HL-60 (cell line): Measurements from ENCODE around the gene SMARCA2.

ENCODE experiments used
- DNase-seq, 2 experiments: peaks; one replicate each; pipeline ENCODE4 v3.0.0-alpha.2; 2010 to 2020; ENCODE audit warnings: low read depth in 1 of 2, low spot score in 1 of 2
- H3K27ac ChIP-seq: fragments of 250-450 bp; sonication (Bioruptor Pico); replicated peaks from 2 replicates; pipeline ENCODE4 v1.5.1; 2020; ENCODE audit warnings: mild to moderate bottlenecking, moderate library complexity
- H3K27me3 ChIP-seq: fragments of 250-450 bp; sonication (Bioruptor Pico); 2 replicates; pipeline ENCODE4 v1.5.1; 2021; ENCODE audit warnings: mild to moderate bottlenecking, moderate library complexity; ENCODE audit not compliant: insufficient read depth, poor library complexity, severe bottlenecking
- H3K4me3 ChIP-seq: replicated peaks from 2 replicates; pipeline ENCODE4 v1.5.1; 2011; ENCODE audit warnings: mild to moderate bottlenecking, control low read depth, low read length; ENCODE audit not compliant: insufficient read depth
- CTCF ChIP-seq: IDR thresholded peaks from one replicate; pipeline ENCODE4 v1.5.1; 2011; ENCODE audit warnings: low read length, control low read depth, inconsistent platforms; ENCODE audit not compliant: insufficient read depth
- GABPA ChIP-seq: IDR thresholded peaks from 2 replicates; pipeline ENCODE4 v1.6.1; 2012; ENCODE audit warnings: low read depth
- POLR2AphosphoS5 ChIP-seq: IDR thresholded peaks from 2 replicates; pipeline ENCODE4 v1.6.1; 2012; ENCODE audit warnings: low read depth
- REST ChIP-seq: IDR thresholded peaks from 2 replicates; pipeline ENCODE4 v1.6.1; 2012; ENCODE audit warnings: low read depth; ENCODE audit not compliant: insufficient replicate concordance
- SPI1 ChIP-seq: IDR thresholded peaks from 2 replicates; pipeline ENCODE4 v1.6.1; 2012; ENCODE audit warnings: low read depth, mild to moderate bottlenecking, borderline replicate concordance

SMARCA2 gene

GRCh38 chr9:1996156-1996555, 19.0 kb upstream of the SMARCA2 start:
- Histone ChIP-seq H3K27me3 (no peaks in the 10 kb centered on the region), H3K4me3 (no peak overlapping the region), H3K27ac (no peak overlapping the region)
- DNase-seq, result no peak
- no peak for TF ChIP-seq REST
- no peak for TF ChIP-seq GABPA
- no peak for TF ChIP-seq SPI1
- no peak for TF ChIP-seq CTCF
- no peak for TF ChIP-seq POLR2AphosphoS5

GRCh38 chr9:1997646-1998045, 17.5 kb upstream of the SMARCA2 start:
- no peak overlapping the region for H3K4me3 ChIP-seq
- no peak for TF ChIP-seq GABPA
- TF ChIP-seq POLR2AphosphoS5, result no peak
- no peak for TF ChIP-seq REST
- TF ChIP-seq CTCF, result no peak
- no peaks in the 10 kb centered on the region for H3K27me3 ChIP-seq
- no peak overlapping the region for H3K27ac ChIP-seq
- DNase-seq, result no peak

- H3K27ac ChIP-seq, result no peak overlapping the region
- no peaks in the 10 kb centered on the region for H3K27me3 ChIP-seq
- DNase-seq, result no peak
- no peak for TF ChIP-seq POLR2AphosphoS5
- TF ChIP-seq REST, result no peak
- no peak overlapping the region for H3K4me3 ChIP-seq
Observed at GRCh38 chr9:1998111-1998510, 17.0 kb upstream of the SMARCA2 start.

- peak; percentile 82 for TF ChIP-seq SPI1
- TF ChIP-seq REST, result no peak
- TF ChIP-seq CTCF, result no peak
- no peak for TF ChIP-seq GABPA
- no peak for TF ChIP-seq POLR2AphosphoS5
- no peak for DNase-seq
- no peak overlapping the region for H3K27ac ChIP-seq
- no peaks in the 10 kb centered on the region for H3K27me3 ChIP-seq
- H3K4me3 ChIP-seq, result no peak overlapping the region
Observed at GRCh38 chr9:2000314-2000713, 14.8 kb upstream of the SMARCA2 start.
